Endodermal cell (in vitro differentiated cells): ENCODE results near the gene PPP4C. TPM values are rescaled to one million over a fixed set of nuclear protein-coding genes. Genes with fewer than 3 reads are reported as not detected.

Source experiments
- DNase-seq: peaks from one replicate; pipeline ENCODE4 v3.0.0-alpha.2; 2017
- H3K27ac ChIP-seq: 2 replicates; pipeline ENCODE4 v1.5.1; 2013; ENCODE audit warnings: mild to moderate bottlenecking, low read depth, low read length, moderate library complexity
- H3K27me3 ChIP-seq: 2 replicates; pipeline ENCODE4 v1.6.1; 2013; ENCODE audit warnings: mild to moderate bottlenecking, low read length, moderate library complexity; ENCODE audit not compliant: insufficient read depth, control insufficient read depth, poor library complexity, severe bottlenecking
- H3K36me3 ChIP-seq: 2 replicates; pipeline ENCODE4 v1.7.0; 2013; ENCODE audit warnings: mild to moderate bottlenecking, low read length, moderate library complexity; ENCODE audit not compliant: control insufficient read depth, insufficient read depth
- H3K4me1 ChIP-seq: one replicate; pipeline ENCODE4 v1.7.0; 2013; ENCODE audit warnings: low read length; ENCODE audit not compliant: control insufficient read depth, insufficient read depth
- H3K4me3 ChIP-seq: 2 replicates; pipeline ENCODE4 v1.5.1; 2013; ENCODE audit warnings: mild to moderate bottlenecking, low read length, moderate library complexity
- H3K9ac ChIP-seq: 2 replicates; pipeline ENCODE4 v1.6.1; 2013; ENCODE audit warnings: mild to moderate bottlenecking, low read length, moderate library complexity; ENCODE audit not compliant: poor library complexity, severe bottlenecking; ENCODE audit errors: extremely low read depth
- H3K9me3 ChIP-seq: 2 replicates; pipeline ENCODE4 v1.6.1; 2013; ENCODE audit warnings: mild to moderate bottlenecking, low read length, moderate library complexity; ENCODE audit not compliant: control insufficient read depth
- H3K27ac Mint-ChIP-seq: 2 replicates; pipeline ENCODE4 v1.8.0; 2020; ENCODE audit warnings: mixed read lengths
- H3K27me3 Mint-ChIP-seq: 2 replicates; pipeline ENCODE4 v1.8.0; 2021; ENCODE audit warnings: mild to moderate bottlenecking, mixed read lengths; ENCODE audit not compliant: insufficient read depth
- H3K36me3 Mint-ChIP-seq: 2 replicates; pipeline ENCODE4 v1.8.0; 2020; ENCODE audit warnings: low read depth, mixed read lengths
- H3K4me1 Mint-ChIP-seq: 2 replicates; pipeline ENCODE4 v1.8.0; 2020; ENCODE audit warnings: mixed read lengths
- H3K4me3 Mint-ChIP-seq: 2 replicates; pipeline ENCODE4 v1.8.0; 2020; ENCODE audit warnings: mild to moderate bottlenecking, moderate library complexity, mixed read lengths
- H3K9me3 Mint-ChIP-seq: 2 replicates; pipeline ENCODE4 v1.8.0; 2020; ENCODE audit warnings: mild to moderate bottlenecking, mixed read lengths
- WGBS, 2 experiments: methylation state at CpG; one replicate each; pipeline versions ENCODE4 v1.1.5 to v1.1.7; 2013; ENCODE audit warnings: missing lambda C conversion rate in 2 of 2, mixed read lengths in 1 of 2; ENCODE audit not compliant: insufficient coverage in 1 of 2, insufficient read length in 1 of 2; 5-methylcytosine and 5-hydroxymethylcytosine counted together
- long read RNA-seq, 4 experiments: library from polyadenylated mRNA in 2 of 4; library from RNA in 1 of 4; library from capped mRNA in 1 of 4; stranded (forward) in 3 of 4; unstranded in 1 of 4; transcript quantifications; one replicate each; pipeline ENCODE4 v2.0.0, GENCODE V29; 2020 to 2021; ENCODE audit warnings: inconsistent platforms in 1 of 4
- polyA plus RNA-seq, 2 experiments: library from polyadenylated mRNA; stranded (reverse); fragments of 50-300 nt; gene quantifications; one replicate each; pipeline ENCODE4 v1.2.3, GENCODE V29; 2013
- total RNA-seq, 2 donors: library from RNA; stranded (reverse); fragmentation: NEBNext Ultra II Directional in 1 of 2; extraction: Animal tissue kit (Norgen Biotek cat#: 25700) in 1 of 2; gene quantifications; 2 replicates in 1 of 2; 3 replicates in 1 of 2; pipeline ENCODE4 v1.2.1, GENCODE V29; 2021
- TF ChIP-seq, protein P1 (sequence below): fragments of 200-600 bp; sonication (generic); conservative IDR thresholded peaks from 2 replicates; pipeline ENCODE4 v1.5.0; 2021; ENCODE audit warnings: antibody characterized with exemption, mild to moderate bottlenecking

PPP4C gene
- total RNA-seq, result 100 to 1,000 TPM; 150 to 151 TPM
- polyA plus RNA-seq (2013, experiment 1 of 2), result 140 TPM
- polyA plus RNA-seq (2013, experiment 2 of 2), result 132 TPM
- long read RNA-seq, experiment 1, transcript PPP4C-201 (9 exons, 1,407 nt), result major isoform, 39 of 103 reads
- long read RNA-seq, experiment 1, partial matches to known transcripts, result 15 of 103 reads
- long read RNA-seq, experiment 1, other reads (novel, unspliced or antisense), result 39 of 103 reads
- long read RNA-seq, experiment 2, transcript PPP4C-214 (8 exons, 1,301 nt), result minor isoform, 35 of 580 reads
- long read RNA-seq, experiment 2, transcript PPP4C-201 (9 exons, 1,407 nt), result major isoform, 341 of 580 reads
- long read RNA-seq, experiment 2, transcript PPP4C-204 (8 exons, 941 nt), result minor isoform, 16 of 580 reads
- long read RNA-seq, experiment 2, partial matches to known transcripts, result 18 of 580 reads
- long read RNA-seq, experiment 2, other reads (novel, unspliced or antisense), result 162 of 580 reads
- long read RNA-seq, experiment 3, transcript PPP4C-204 (8 exons, 941 nt), result minor isoform, 8 of 358 reads
- long read RNA-seq, experiment 3, transcript PPP4C-214 (8 exons, 1,301 nt), result minor isoform, 12 of 358 reads
- long read RNA-seq, experiment 3, transcript PPP4C-202 (8 exons, 1,333 nt), result minor isoform, 6 of 358 reads
- long read RNA-seq, experiment 3, transcript PPP4C-201 (9 exons, 1,407 nt), result major isoform, 148 of 358 reads
- long read RNA-seq, experiment 3, partial matches to known transcripts, result 10 of 358 reads
- long read RNA-seq, experiment 3, other reads (novel, unspliced or antisense), result 174 of 358 reads
- long read RNA-seq, experiment 4, transcript PPP4C-204 (8 exons, 941 nt), result minor isoform, 9 of 343 reads
- long read RNA-seq, experiment 4, transcript PPP4C-201 (9 exons, 1,407 nt), result major isoform, 224 of 343 reads
- long read RNA-seq, experiment 4, transcript PPP4C-214 (8 exons, 1,301 nt), result minor isoform, 17 of 343 reads
- long read RNA-seq, experiment 4, partial matches to known transcripts, result 6 of 343 reads
- long read RNA-seq, experiment 4, other reads (novel, unspliced or antisense), result 82 of 343 reads

- Histone ChIP-seq H3K4me1 (peaks cover 3% of the 10 kb centered on the region), H3K9me3 (no peaks in the 10 kb centered on the region), H3K9ac (peak within 1 kb of the TSS; percentile 84), H3K27ac (peak within 1 kb of the TSS; percentile 49), H3K27me3 (no peaks in the 10 kb centered on the region), H3K36me3 (peaks cover 54% of the 10 kb centered on the region), H3K4me3 (peak within 1 kb of the TSS; percentile 93)
- H3K27ac Mint-ChIP-seq, result peak within 1 kb of the TSS; percentile 96
- no peaks in the 10 kb centered on the region for H3K27me3 Mint-ChIP-seq
- TF ChIP-seq, protein P1, sequence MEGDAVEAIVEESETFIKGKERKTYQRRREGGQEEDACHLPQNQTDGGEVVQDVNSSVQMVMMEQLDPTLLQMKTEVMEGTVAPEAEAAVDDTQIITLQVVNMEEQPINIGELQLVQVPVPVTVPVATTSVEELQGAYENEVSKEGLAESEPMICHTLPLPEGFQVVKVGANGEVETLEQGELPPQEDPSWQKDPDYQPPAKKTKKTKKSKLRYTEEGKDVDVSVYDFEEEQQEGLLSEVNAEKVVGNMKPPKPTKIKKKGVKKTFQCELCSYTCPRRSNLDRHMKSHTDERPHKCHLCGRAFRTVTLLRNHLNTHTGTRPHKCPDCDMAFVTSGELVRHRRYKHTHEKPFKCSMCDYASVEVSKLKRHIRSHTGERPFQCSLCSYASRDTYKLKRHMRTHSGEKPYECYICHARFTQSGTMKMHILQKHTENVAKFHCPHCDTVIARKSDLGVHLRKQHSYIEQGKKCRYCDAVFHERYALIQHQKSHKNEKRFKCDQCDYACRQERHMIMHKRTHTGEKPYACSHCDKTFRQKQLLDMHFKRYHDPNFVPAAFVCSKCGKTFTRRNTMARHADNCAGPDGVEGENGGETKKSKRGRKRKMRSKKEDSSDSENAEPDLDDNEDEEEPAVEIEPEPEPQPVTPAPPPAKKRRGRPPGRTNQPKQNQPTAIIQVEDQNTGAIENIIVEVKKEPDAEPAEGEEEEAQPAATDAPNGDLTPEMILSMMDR, result no peak
- 6 to 32% methylated on average over 18 to 67 of the region's 67 CpGs for WGBS, 2 experiments
- peaks cover 48% of the 10 kb centered on the region for H3K36me3 Mint-ChIP-seq
- peaks cover 9% of the 10 kb centered on the region for H3K4me1 Mint-ChIP-seq
- no peaks in the 10 kb centered on the region for H3K9me3 Mint-ChIP-seq
- DNase-seq, result peak; percentile 95
- H3K4me3 Mint-ChIP-seq, result peak within 1 kb of the TSS; percentile 87
Measured at GRCh38 chr16:30075503-30076275, at the start of gene PPP4C. Gene PPP4C (plus strand): TSS chr16:30075994. CDS start chr16:30076378, 384 bp downstream.

GRCh38 chr16:30026449-30026848, 49.3 kb upstream of the PPP4C start:
- Histone ChIP-seq H3K27ac (no peak overlapping the region), H3K36me3 (no peaks in the 10 kb centered on the region), H3K27me3 (peaks cover 12% of the 10 kb centered on the region), H3K4me1 (no peaks in the 10 kb centered on the region), H3K4me3 (no peak overlapping the region), H3K9ac (no peak overlapping the region), H3K9me3 (no peaks in the 10 kb centered on the region)
- Mint-ChIP-seq H3K27ac (no peak overlapping the region), H3K9me3 (no peaks in the 10 kb centered on the region), H3K27me3 (peaks cover 24% of the 10 kb centered on the region), H3K4me3 (no peak overlapping the region), H3K36me3 (no peaks in the 10 kb centered on the region), H3K4me1 (no peaks in the 10 kb centered on the region)
- TF ChIP-seq, protein P1, result no peak
- 90 to 92% methylated on average over 12 to 18 of the region's 18 CpGs for WGBS, 2 experiments
- DNase-seq, result no peak
